Activated T-helper 9 cell treated with anti-CD3 and anti-CD28 coated beads, Interleukin-2, amount 50 U/mL, for 16 hours (primary cell): Measurements from ENCODE around the gene HLX.

Experiments used
- DNase-seq: peaks from one replicate; pipeline ENCODE4 v3.0.0-alpha.2; 2020; ENCODE audit warnings: low read depth

HLX gene

DNA sequence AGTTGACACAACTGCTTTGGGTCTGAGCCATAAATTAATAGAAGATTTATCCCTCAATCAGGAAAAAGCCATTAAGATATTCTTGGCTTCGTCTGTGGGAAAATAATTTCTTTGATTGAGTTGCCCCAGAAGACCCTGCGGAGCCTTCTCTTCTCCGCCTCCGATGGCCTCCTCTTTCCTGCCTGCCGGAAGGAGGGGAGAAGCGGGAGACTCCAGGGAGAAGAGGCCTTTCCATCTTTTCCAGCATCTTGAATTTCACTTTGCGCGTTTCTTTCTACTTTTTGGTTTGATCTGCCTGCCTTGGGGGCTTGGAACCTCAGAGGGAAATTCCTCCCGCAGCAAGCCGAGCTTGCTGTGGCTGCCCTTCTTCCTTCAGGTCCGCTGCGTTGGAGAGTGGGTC, 16.8 kb downstream of the HLX start:
- DNase-seq: no peak

DNA sequence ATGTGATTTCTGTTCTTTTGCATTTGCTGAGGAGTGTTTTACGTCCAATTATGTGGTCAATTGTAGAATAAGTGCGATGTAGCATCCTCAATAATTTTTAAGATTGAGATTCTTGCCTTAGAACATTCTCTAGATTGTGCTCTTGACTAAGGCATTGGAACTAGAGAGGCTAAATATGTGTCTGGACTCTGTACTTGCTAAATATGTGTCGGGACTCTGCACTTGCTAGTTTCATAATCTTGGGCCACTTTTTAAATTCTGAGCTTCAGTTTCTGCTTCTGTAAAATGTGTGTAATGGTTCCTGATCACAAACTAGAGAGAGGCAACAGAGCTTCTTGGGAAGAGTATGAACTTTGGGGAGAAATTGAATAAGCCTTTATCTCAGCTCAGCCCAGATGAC, 21.6 kb downstream of the HLX start:
- DNase-seq: no peak

DNA sequence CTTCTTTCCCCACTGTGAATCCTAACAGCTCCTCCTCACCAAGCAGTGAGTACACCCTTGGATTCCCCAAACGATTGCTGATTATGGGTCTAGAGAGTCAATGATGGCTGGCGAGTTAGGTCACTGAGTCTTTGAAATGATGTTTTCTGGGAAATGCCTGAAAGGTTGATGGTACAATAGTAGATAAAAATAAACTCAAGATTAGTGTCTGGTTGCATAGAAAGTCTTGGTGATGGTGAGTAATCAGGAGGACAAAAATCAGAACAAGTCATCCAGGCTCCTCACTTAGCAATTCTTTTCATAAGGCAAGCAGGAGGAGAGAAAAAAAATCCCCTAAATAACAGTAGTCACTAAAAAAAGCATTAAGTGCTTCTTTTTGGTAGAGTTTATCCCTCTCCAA, 22.6 kb downstream of the HLX start:
- DNase-seq: no peak

DNA sequence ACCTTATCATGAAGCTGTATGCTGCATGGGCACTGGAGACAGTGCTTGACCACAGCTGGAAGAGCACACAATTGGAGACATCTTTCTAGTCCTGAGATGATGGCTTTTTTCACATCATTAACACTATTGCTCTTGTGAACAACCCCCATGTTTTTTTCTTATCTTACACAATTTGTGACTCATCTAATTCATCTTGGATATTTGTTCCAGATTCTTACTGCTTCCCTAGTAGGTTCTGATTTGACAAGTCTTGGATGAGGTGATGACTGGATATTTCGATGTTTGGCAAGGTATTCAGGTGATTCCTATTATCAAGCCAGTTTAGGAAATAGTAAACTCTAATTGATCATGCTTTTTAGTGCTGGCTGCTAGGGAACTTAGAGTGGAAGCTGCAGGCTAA, 23.7 kb downstream of the HLX start:
- no peak for DNase-seq

DNA sequence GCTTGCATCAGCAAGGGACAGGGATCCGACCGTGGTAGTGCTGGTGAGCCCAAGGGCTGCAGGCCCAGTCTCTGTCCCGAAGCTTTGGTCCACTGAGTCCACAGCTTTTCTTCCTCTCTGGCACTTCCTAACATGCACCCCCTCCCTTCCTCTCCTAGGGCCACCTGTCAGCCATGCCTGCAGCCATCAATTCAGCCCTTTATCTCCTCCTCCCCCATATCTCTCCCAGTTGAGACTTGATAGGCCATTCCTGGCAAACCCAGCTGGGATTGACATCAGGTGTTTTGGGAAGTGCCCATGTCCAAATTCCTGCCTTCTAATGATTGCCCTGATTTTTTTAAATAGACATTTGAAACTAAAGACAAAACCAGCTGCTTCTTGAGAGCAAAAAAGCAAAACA, 25.6 kb downstream of the HLX start:
- no peak for DNase-seq

DNA sequence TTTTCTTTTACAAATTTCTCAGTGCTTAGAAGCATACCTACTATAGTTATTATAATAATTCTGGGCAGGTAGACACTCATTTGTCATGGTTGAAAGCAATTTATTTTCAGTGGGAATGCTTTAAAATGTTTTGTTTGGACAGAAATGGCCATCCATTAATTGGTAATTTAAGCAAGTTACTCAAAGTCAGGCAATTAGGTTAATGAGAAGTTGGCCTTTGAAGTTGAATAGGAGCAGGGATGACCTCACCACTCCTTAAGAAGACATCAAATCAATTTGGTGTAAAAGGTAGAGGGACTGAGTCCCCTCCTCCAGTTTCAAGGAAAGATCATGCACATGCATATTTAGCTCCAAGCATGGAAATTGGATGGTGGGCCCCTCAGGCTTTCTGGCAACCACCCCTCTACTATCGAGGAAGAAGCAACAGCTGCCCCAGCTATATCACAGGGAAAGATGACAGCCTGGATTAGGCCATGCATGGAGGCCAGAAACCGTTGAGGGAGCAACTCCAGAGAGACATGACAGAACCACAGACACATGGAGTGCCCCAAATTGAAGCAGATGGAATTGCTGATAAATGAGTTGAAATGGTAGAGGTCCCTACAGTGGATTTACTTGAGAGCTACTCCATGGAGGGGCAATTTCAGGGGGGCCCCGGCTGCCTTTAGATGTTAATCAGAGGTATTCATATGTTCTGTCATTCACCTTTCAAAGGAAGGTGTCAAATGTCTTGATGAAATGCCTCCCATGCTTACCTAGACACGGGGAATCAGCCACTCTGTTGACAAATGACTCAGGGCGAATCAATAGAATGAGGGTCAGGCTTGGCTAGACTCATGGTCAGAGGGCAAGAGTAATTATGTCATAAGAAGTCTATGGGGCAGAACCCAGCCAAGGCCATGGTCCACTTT, 26.7 kb downstream of the HLX start:
- DNase-seq: no peak

DNA sequence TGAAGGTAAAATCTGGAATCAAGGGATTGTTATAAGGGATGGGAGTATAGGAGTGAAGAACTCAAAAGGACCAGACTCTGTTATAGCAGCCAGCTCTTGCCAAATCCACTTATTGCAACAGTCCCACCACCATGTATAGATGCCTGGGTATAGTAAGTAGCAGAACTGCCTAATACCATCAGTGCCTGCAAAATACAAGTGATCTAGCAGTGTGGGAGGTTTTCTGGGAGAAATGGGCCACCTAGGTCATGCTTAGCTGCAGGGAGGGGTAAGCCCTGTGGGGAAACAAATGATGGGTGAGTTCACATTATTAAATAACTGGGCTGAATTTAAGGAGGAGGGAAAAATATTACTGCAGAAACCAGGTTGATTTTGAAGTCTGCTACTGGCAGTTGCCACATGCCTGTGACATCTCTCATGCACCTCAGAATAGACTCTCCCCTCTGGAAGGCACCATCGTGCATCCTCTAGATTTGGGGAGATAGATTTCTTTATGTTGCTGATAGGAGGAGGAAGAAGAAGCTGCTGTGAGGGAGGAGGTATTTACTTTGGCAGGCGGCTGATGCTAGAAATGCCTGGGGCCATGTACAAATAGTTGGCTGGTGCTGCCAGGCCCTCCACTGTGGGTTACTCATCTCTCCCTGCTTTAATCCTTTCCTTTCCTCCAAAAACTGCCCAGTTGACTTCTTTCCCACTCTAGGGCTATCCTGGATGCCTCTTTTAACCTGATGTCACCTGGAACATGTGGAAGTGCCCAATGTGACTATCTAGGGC, 27.5 kb downstream of the HLX start:
- DNase-seq: no peak

DNA sequence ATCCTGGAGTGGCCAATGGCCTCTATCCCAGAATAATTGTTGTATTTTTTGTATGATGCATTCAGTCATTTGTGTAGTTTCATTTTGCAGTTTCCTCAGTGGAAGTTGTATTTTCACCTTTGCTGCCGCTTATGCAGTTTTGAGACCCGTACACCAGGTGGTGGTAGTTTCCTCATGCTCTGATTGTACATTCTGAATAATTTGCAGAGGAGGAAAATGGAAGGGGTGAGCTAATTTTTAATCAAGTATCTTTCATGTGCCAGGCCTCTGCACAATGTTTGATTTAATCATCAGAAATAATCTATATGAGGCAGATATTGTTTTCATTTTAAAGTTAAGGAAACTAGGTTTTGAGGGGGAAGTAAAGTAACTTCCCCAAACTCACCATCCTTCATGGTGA, 29.5 kb downstream of the HLX start:
- no peak for DNase-seq

DNA sequence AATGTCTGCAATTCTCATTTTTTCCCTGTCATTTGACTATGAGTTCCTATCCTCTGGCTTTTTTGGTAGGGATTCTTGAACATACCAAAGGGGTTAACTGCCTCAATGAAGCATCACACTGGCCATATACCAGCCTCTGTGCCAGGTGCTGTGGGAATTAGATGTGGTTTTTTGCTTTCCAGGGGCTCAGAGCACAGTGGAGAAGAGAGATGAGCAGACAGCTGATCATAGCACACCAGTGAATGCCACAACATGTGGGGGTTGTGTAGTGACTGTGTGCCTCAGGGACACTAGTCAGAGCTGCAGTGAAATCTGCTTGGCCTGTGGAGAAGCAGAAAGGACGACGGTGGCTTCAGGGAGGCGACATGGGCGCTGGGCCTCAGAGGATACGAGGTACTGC, 30.8 kb downstream of the HLX start:
- DNase-seq: no peak

DNA sequence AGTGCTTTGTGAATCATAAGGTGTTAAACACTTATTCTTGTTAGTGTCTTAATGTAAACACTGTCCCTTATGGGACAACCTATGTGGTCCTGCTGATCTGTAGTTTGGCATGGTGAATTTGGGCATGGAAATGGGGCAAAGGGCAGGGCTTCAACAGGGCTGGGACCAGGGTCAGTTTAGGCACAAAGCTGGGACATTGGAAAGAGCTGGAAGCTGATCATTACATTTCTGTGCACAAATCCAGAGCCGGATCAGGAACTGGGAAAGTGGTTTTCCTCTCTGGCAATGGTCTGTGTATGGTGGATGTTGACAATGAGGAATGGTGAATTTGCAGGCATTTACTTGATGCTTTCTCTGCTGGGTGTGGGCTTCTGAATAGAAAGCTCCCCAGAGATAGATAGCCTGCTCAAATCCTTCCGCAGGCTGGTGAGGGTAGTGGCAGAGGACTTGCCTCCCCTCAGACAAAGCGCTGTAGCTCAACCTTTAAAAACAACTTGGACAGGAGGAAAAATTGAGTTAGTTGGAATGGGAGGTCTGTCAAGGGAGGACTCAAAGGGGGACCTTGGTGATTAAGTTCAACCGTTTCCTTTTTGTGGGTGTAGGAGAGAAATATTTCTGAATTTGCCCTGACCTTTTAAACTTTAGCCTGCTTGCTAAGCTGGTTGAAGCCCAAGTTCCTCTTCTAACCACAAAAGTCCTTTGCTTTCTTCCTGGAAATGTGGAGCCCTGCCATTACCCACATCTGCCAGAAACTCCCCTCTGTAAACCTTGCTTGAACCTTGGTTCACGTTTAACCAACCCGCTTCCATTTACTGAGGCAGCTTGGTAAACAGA, 35.3 kb downstream of the HLX start:
- DNase-seq: no peak

DNA sequence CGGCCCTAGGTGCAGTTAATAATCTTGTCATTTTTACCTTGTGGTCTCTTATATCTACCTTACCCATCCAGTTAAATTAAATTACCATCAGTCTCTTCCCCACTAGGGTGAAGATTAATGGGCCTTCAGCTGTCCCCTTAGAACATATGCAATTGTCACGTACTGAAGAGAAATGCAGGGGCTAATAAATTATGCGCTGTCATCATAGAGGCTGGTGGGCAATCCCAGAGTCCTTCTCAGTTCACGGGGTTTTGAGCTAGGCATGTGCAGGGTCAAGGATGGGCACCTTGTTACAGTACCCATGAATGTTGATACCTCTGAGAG, 35.8 kb downstream of the HLX start:
- no peak for DNase-seq

DNA sequence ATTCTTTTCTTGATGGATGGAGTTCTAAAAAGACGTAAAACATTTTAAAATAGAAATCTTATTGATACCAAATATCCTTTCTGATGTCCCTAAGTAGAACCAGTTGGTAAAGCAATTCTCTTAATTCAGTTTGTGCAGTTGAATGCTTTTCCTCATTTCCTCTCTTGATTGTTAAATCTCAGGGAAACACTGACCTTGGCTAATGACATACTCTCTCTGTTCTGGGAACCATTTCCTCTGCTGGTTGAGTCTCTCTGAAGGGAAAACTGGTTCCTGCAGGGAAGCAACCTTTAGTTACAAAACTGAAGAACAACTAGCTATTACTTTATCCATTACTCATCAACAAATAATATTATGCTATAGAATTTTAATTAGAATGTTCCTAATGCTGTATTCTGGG, 36.7 kb downstream of the HLX start:
- no peak for DNase-seq

DNA sequence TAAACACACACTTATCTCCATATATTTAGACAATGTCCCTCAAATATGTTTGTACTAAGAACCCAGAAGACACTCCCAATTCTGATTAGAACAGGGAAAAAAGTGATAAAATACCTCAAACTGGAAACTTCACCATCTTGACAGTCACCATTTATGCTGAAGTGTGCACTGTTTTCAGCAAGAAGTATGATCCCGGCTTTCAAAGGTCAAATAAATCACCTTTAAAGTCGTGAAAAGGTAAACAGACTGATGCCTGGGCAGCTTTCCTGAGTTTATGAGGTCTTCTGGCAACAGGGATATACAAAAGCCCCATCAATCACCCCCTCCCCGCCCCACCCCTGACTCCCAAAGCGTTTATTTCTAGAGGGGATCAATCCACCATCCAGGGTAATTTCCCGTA, 37.9 kb downstream of the HLX start:
- DNase-seq: no peak

DNA sequence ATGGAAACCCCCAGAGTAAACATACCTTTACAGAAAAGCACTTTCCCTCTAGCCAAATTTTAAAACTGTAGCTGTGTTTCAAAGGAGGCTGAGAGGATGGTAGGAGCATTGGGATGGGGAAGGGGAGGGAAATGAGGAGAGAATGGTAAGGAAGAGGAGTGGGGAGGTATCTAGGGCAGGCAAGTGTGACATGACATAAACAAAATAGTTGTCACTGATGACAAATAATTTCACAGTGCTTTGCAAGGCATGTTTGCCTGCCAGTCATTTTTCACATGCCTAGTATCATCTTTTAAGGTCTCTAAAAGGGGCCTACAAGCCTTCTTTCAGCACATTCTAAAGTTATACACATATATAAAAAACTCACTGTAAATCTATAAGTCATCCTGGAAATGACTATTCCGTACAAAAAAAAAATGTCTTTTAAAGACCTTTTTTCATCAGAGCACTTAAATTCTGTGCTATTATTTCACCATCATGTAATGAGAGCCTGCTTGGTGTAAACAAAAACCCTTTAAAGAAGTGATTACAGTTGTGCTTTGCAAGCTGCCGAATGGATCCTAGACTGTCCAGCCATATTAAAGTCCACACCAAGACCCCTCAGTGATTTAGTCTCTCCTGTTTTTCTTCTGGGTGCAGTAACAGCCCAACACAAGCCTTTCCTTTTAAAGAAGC, 38.4 kb downstream of the HLX start:
- no peak for DNase-seq

DNA sequence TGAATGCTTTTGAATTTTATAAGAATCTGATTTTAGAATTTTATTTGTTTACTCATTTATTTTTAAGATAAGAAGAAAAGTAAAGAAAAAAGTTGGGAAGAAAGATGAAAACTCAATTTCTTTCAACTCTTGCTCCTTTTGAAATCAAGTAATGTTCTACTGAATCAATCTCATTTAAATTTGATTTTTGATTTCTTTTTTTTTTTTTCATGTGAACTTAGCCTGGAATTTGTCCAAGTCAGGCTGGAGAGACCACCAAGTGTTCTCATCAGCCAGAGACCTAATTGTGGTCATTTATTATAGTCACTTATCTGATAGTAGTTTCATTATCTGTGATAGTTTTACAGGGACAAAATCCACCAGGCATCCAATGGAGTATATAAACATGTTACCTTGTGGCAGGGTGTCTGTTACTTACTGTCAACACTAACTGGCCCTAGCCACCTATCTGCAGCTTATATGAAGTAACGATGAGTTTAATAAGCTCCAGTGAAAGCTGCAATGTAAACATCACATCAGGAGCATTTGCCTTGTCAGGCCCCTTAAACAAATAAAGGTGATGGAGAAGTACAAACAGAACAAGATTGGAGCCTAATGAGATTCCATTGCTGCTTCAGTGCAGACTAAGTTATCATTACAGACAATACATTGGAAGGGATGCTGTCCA, 39.2 kb downstream of the HLX start:
- no peak for DNase-seq

DNA sequence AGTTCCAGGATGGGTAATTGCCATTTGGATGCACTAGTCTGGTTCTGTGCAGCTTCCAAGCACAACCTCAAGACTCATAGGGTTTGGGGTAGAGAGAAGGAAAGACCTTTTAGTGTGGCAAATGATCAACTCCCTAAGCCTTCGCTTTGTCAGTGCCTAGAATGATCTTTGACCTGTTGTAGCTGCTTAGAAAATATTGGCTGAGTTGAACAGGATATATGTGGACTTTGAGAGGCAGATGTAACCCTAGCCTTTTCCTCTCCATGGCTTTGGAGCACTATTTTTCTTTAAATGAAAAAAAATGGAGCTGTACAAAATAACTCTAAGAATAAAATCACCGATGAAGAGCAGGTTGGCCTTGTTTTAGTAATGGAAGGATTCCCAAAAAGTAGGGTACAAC, 41.7 kb downstream of the HLX start:
- no peak for DNase-seq

DNA sequence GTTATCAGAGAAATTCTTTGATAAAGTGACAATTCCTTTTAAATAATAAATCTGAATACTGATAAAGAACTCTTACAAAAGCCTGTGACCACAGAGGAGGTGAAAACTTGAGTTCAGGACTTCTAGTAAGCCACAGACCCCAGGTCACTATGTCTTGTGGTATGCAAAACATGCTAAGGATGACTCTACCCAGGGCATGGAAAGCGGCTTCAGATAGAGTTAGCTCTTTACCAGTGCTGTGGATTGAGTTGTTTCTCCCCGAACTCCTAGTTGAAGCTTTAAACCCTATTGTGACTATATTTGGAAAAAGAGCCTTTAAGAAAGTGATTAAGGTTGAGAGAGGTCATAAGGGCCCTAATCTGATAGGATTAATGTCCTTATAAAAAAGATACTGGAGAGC, 42.3 kb downstream of the HLX start:
- DNase-seq: no peak

DNA sequence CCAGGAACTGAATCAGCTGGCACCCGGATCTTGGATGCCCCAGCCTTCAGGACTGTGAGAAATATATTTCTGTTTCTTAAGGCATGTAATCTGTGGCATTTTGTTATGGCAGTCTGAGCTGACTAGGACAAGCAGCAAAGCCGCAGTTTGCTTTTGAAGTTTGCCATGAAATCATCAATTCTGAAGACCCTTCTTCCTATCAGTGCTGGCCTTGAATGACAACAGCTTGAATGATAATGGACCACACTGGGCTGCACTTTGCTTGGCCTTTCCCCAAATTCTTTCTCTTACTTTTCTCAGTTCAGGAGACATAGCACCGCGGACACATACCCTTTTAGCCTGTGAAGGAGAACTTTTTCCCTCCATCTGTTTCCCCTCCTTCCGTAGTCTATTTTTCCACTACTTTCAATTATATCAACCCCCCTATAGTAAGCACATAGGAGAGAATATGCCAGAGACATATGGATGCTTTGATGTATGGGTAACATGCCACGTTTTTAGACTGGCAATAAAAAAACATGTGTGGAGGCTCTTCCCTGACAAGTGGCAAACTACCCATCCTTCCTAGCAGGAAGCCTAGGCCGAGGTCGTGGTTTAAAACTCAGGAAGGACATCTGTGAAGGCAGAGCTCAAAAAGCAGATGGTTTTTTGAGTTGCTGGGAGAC, 42.9 kb downstream of the HLX start:
- no peak for DNase-seq

DNA sequence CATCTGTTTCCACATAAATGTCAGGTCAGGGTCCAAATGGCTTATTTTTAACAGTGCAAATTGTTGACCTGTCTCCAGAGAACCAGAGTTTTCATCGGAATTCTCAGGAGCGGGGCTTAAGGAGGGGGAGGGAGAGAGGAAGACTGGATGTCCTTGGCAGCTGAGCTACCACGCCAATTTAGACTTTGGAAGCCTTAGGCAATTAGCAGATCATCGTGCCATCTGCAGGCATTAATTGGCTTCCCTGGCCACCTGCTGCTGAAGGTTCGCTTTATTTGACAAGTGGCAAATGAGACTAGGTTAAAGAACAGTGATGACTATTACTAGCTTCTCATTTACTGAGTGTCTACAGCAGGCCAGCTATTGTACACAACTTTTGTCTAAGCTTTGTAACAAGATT, 43.7 kb downstream of the HLX start:
- DNase-seq: no peak

DNA sequence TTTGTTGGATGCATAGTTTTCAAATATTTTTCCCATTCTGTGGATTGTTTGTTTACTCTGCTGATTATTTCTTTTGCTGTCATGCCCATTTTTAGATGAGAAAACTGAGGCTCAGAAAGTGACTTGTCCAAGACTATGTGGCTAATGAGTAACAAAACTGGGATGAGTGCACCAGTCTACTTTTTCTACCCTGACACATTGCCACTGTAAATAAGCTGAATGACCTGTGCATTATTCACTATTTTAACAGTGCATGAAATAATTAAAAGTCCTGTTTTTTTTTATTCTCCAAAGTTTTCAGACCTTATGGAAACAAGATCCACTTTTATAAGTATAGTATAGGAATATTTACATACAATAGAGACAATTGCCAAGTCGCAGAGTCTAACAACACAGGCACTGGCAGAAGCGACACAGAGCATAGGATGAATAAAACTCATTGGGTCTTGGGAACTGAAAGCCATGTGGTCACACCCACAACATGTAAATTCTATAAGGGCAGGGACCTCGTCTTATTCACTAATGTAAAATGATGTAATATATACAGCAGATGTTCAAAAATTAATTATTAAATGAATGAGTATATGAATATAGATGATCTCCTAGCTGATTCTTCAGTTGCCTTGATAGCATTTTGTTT, 45.2 kb downstream of the HLX start:
- no peak for DNase-seq

DNA sequence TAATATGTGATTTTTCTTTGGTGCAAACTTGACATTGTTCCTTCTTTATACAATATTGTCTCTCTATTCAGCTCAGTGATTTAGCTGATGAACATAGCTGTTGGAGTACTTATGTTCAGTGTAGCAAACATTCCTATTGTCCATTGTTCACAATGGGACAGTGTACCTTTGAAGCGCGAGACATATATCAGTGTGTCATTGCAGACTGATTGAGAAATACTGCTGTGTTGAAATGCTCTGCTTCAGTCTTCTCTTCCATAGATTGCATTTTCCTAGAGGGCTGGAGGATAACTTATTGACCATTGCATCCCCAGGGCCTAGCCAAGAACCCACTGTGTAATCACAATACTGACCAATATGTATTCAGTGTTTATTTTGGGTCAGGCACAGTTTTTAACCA, 46.5 kb downstream of the HLX start:
- DNase-seq: no peak
